ENCODE data around the gene GIPC1. TPM values are rescaled to one million over a fixed set of nuclear protein-coding genes. Genes with fewer than 3 reads are reported as not detected.

The GIPC1 gene
- total and polyA plus RNA-seq, 9 of the 15 experiments (the other 6 are each of a cell fraction or from before 2014, with no cell fraction given): 0.49 to 54.7 (median 24.8) TPM

DNA sequence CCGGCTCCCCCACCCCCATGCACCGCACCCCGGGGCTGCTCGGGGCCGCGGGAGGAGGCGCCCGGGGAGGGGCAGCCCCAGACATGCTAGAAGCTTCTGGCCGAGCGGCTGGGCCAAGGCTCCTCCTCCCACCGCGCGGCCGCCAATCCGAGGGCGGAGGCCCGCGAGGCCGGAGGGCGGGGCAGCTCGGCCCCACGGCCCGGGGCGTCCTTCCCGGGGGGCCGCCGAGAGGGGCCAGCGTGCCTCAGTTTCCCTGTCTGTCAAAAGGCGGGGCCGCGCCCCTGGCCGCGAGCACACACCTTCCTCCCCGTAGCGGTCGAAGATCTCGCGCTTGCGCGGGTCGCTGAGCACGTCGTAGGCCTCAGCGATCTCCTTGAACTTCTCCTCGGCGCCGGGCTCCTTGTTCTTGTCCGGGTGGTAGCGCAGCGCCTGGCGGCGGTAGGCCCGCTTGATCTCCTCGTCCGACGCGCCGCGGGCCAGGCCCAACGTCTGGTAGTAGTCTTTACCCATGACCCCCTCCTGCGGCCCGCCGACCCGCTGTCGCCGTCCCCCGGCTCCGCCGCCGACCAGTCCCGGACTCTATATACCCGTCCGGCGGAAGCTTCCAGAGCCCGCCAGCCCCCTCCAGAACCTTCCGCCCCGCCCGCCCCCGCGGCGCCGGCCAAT, 22.0 kb upstream of the GIPC1 start, which contains the start of gene DNAJB1 (continued):
- TF ChIP-seq, protein P1, sequence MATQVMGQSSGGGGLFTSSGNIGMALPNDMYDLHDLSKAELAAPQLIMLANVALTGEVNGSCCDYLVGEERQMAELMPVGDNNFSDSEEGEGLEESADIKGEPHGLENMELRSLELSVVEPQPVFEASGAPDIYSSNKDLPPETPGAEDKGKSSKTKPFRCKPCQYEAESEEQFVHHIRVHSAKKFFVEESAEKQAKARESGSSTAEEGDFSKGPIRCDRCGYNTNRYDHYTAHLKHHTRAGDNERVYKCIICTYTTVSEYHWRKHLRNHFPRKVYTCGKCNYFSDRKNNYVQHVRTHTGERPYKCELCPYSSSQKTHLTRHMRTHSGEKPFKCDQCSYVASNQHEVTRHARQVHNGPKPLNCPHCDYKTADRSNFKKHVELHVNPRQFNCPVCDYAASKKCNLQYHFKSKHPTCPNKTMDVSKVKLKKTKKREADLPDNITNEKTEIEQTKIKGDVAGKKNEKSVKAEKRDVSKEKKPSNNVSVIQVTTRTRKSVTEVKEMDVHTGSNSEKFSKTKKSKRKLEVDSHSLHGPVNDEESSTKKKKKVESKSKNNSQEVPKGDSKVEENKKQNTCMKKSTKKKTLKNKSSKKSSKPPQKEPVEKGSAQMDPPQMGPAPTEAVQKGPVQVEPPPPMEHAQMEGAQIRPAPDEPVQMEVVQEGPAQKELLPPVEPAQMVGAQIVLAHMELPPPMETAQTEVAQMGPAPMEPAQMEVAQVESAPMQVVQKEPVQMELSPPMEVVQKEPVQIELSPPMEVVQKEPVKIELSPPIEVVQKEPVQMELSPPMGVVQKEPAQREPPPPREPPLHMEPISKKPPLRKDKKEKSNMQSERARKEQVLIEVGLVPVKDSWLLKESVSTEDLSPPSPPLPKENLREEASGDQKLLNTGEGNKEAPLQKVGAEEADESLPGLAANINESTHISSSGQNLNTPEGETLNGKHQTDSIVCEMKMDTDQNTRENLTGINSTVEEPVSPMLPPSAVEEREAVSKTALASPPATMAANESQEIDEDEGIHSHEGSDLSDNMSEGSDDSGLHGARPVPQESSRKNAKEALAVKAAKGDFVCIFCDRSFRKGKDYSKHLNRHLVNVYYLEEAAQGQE (IDR thresholded peaks at IDR 0.05; ENCODE audit: borderline replicate concordance): no peak
- TF ChIP-seq, protein P1 (CRISPR knock-in tag; IDR thresholded peaks at IDR 0.05; ENCODE audit: low read depth): no peak
- TF ChIP-seq NRF1 (conservative IDR thresholded peaks at IDR 0.05 in 1 of 2, IDR thresholded peaks at IDR 0.05 in 1 of 2) (no peak; a peak in 2 of 4 replicates), NBN (IDR thresholded peaks at IDR 0.05; ENCODE audit: low read depth) (no peak), HDAC2 (IDR thresholded peaks at IDR 0.05) (no peak), HEY1 (CRISPR knock-in tag; IDR thresholded peaks at IDR 0.05; ENCODE audit: borderline replicate concordance) (no peak), NCOA1 (IDR thresholded peaks at IDR 0.05; ENCODE audit: low read depth) (peak; percentile 43; the same call in 1 of the 2 replicates), POLR3A (IDR thresholded peaks at IDR 0.05; ENCODE audit: borderline replicate concordance, extremely low read depth, insufficient read depth, insufficient read length) (no peak), ZFP1 (CRISPR knock-in tag; IDR thresholded peaks at IDR 0.05) (no peak), FOXJ2 (tag; IDR thresholded peaks at IDR 0.05) (no peak), BRD9 (IDR thresholded peaks at IDR 0.05; ENCODE audit: low read depth, partially characterized antibody) (peak; percentile 57), NFXL1 (CRISPR knock-in tag; IDR thresholded peaks at IDR 0.05) (no peak), ZNF830 (CRISPR knock-in tag; IDR thresholded peaks at IDR 0.05) (0 out of 2 replicates have a peak, but pooled peaks have one; percentile 82), MTF1 (CRISPR knock-in tag; IDR thresholded peaks at IDR 0.05; ENCODE audit: borderline replicate concordance) (no peak), MECOM (CRISPR knock-in tag; IDR thresholded peaks at IDR 0.05) (no peak), TRIM24 (IDR thresholded peaks at IDR 0.05) (no peak)
- TF ChIP-seq, protein P2, sequence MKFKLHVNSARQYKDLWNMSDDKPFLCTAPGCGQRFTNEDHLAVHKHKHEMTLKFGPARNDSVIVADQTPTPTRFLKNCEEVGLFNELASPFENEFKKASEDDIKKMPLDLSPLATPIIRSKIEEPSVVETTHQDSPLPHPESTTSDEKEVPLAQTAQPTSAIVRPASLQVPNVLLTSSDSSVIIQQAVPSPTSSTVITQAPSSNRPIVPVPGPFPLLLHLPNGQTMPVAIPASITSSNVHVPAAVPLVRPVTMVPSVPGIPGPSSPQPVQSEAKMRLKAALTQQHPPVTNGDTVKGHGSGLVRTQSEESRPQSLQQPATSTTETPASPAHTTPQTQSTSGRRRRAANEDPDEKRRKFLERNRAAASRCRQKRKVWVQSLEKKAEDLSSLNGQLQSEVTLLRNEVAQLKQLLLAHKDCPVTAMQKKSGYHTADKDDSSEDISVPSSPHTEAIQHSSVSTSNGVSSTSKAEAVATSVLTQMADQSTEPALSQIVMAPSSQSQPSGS (CRISPR knock-in tag; IDR thresholded peaks at IDR 0.05): no peak
- TF ChIP-seq, protein P3, sequence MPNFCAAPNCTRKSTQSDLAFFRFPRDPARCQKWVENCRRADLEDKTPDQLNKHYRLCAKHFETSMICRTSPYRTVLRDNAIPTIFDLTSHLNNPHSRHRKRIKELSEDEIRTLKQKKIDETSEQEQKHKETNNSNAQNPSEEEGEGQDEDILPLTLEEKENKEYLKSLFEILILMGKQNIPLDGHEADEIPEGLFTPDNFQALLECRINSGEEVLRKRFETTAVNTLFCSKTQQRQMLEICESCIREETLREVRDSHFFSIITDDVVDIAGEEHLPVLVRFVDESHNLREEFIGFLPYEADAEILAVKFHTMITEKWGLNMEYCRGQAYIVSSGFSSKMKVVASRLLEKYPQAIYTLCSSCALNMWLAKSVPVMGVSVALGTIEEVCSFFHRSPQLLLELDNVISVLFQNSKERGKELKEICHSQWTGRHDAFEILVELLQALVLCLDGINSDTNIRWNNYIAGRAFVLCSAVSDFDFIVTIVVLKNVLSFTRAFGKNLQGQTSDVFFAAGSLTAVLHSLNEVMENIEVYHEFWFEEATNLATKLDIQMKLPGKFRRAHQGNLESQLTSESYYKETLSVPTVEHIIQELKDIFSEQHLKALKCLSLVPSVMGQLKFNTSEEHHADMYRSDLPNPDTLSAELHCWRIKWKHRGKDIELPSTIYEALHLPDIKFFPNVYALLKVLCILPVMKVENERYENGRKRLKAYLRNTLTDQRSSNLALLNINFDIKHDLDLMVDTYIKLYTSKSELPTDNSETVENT (CRISPR knock-in tag; IDR thresholded peaks at IDR 0.05): peak; percentile 81; the same call in 1 of the 2 replicates

All from K562 (cell line).